Right lobe of liver (tissue), 6 donors: ENCODE measurements around the gene MDM1. TPM values are rescaled to one million over a fixed set of nuclear protein-coding genes. Genes with fewer than 3 reads are reported as not detected.

Source experiments
- ATAC-seq, 4 donors: fragments of 200-7000 bp; cut with Tn5 transposase; one replicate each; pipeline ENCODE4 v1.9.1; 2020; ENCODE audit warnings: mild to moderate bottlenecking in 4 of 4, moderate library complexity in 4 of 4
- DNase-seq, 3 donors: peaks; one replicate each; pipeline ENCODE4 v3.0.0-alpha.2; 2020
- H3K27ac ChIP-seq, 3 donors: fragments of 200-600 bp; one replicate each; pipeline ENCODE4 v1.8.0; 2022
- H3K27me3 ChIP-seq, 2 donors: fragments of 200-600 bp; one replicate each; pipeline ENCODE4 v1.8.0; 2022
- H3K36me3 ChIP-seq, 4 donors: fragments of 200-600 bp; sonication (generic) in 1 of 4; one replicate each; pipeline versions ENCODE4 v1.5.1 to v1.8.0; 2017 to 2022; ENCODE audit warnings: control low read depth in 1 of 4
- H3K4me1 ChIP-seq, 4 donors: fragments of 200-600 bp; sonication (generic) in 1 of 4; one replicate each; pipeline versions ENCODE4 v1.5.1 to v1.8.0; 2017 to 2022; ENCODE audit warnings: control low read depth in 1 of 4
- H3K4me3 ChIP-seq, 3 donors: fragments of 200-600 bp; one replicate each; pipeline ENCODE4 v1.8.0; 2022
- H3K9me3 ChIP-seq, 4 donors: fragments of 200-600 bp; sonication (generic) in 1 of 4; one replicate each; pipeline versions ENCODE4 v1.5.1 to v1.8.0; 2017 to 2022; ENCODE audit warnings: control low read depth in 1 of 4
- CTCF ChIP-seq, 4 donors: fragments of 200-600 bp in 3 of 4; fragments of 450-650 bp in 1 of 4; IDR thresholded peaks; one replicate each; pipeline versions ENCODE4 v1.5.1 to v1.8.0; 2016 to 2022; ENCODE audit warnings: antibody characterized with exemption in 4 of 4, mild to moderate bottlenecking in 2 of 4
- POLR2A ChIP-seq: fragments of 450-650 bp; IDR thresholded peaks from one replicate; pipeline ENCODE4 v1.6.1; 2017; ENCODE audit warnings: antibody characterized with exemption, mild to moderate bottlenecking
- WGBS: methylation state at CpG from one replicate; pipeline ENCODE4 v1.1.6; 2018; ENCODE audit warnings: low coverage, low lambda C conversion rate; ENCODE audit not compliant: insufficient coverage; ENCODE audit errors: missing lambda C conversion rate; 5-methylcytosine and 5-hydroxymethylcytosine counted together
- intact Hi-C, 2 donors: fragments of 100-400 bp; cut with DNase I; formaldehyde crosslinking; loops; one replicate each; pipeline versions ENCODE4 v1.11.2 to v1.14.1; 2022
- total RNA-seq, 6 experiments: library from RNA; depleted of rRNA in 2 of 6; stranded (reverse); fragments of >200 nt in 2 of 6; fragmentation: NEBNext Ultra II Directional in 3 of 6; extraction: Animal tissue kit (Norgen Biotek cat#: 25700) in 3 of 6; gene quantifications; one replicate each; pipeline versions ENCODE4 v1.1.0 to v1.2.4, GENCODE V29; 2016 to 2023
- donor health status: DM: no; HTN: yes; CAD: no.
- donor health status: DM: no; HTN: no; CAD: no.
- donor health status: DM: no; HTN: no; CAD: no.
- donor health status: DM: no; HTN: yes; CAD: no.
- donor health status: DM: no; HTN: yes; CAD: no.

The MDM1 gene
- total RNA-seq, 6 experiments from 2014 or later = 2.9 to 6.6 (median 4.1) TPM

DNA sequence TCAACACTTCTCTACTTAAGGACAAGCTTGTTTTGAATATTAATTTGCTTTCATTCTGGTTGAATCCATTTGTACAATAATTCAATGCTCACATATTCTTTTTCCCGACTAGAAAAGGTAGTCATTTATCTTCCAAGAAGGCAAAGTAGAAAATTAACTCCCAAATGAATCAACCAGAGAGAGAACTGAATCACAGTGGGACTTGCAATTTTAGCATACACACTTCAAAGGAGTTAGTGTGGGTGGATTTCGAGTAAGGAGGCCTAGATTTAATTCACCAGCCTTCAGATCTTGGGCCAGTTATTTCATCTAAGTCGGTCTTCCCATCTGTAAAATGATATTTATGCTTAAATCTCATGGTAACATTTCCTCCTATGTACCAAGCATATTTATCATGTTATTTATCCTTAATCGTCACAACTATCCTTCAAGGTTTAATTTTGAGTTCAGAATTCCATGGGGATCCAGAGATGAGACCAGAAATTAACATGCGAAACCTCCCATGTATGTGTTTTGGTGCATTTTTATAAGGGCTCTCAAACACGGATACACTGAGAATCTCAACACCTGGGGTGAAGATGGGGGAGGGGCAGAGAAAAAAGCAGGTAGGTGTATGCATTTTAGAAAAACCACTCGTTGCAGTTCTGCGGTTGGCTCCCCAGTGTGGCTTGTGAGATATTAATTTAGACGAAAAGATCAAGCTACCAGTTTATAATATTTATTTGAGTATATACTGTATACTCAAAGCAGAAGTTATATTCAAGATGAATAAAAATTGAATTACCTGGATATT is 39.8 kb downstream of the MDM1 start:
- intact Hi-C loops = no loop called here
- WGBS = 87% methylated on average over 9 of the region's 9 CpGs
- H3K9me3 ChIP-seq = no peaks in the 10 kb centered on the region
- no peaks in the 10 kb centered on the region for H3K36me3 ChIP-seq
- ATAC-seq (no peak), DNase-seq (no peak)
- TF ChIP-seq CTCF (IDR thresholded peaks at IDR 0.05) = no peak
- no peak for TF ChIP-seq POLR2A
- peaks cover 0 to 15% (median 0%) of the 10 kb centered on the region in 4 donors for H3K4me1 ChIP-seq
- H3K27me3 ChIP-seq = no peaks in the 10 kb centered on the region
- H3K27ac ChIP-seq = no peak overlapping the region
- no peak overlapping the region for H3K4me3 ChIP-seq

GRCh38 chr12:68291396-68292036 is 40.6 kb downstream of the MDM1 start:
- no peak overlapping the region for H3K4me3 ChIP-seq
- 83% methylated on average over 1 of the region's 4 CpGs for WGBS
- H3K27me3 ChIP-seq = no peaks in the 10 kb centered on the region
- H3K4me1 ChIP-seq = peaks cover 0 to 15% (median 0%) of the 10 kb centered on the region in 4 donors
- H3K36me3 ChIP-seq = no peaks in the 10 kb centered on the region
- TF ChIP-seq CTCF (IDR thresholded peaks at IDR 0.05) (no peak), POLR2A (no peak)
- H3K9me3 ChIP-seq = no peaks in the 10 kb centered on the region
- no peak overlapping the region for H3K27ac ChIP-seq
- DNase-seq = no peak
- no peak for ATAC-seq
- intact Hi-C loops = no loop called here

DNA sequence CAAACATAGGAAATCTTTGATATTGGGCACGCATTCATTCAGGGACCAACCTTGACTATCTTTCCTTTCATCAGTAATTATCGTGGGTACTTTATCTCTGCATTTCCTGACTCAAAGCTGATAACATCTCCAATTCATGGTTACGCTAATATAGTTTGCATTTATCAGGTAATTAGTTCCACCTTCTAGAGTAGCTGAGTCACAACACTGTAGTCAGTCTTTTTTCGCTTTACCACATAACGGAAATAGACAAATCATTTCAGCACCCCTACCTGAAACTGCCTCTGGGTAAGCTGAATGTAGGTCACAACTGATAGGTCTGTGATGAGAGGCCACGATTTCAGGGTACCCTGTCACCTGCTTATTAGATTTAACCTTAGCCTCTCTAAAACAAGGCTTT is 42.0 kb downstream of the MDM1 start:
- Histone ChIP-seq H3K27ac (no peak overlapping the region), H3K36me3 (no peaks in the 10 kb centered on the region), H3K27me3 (no peaks in the 10 kb centered on the region), H3K9me3 (no peaks in the 10 kb centered on the region), H3K4me3 (no peak overlapping the region), H3K4me1 (peaks cover 0 to 11% (median 0%) of the 10 kb centered on the region in 4 donors)
- TF ChIP-seq CTCF (IDR thresholded peaks at IDR 0.05) (no peak), POLR2A (no peak)
- intact Hi-C loops = no loop called here
- no peak for DNase-seq
- ATAC-seq = no peak
- WGBS = 60% methylated on average over 6 of the region's 6 CpGs

DNA sequence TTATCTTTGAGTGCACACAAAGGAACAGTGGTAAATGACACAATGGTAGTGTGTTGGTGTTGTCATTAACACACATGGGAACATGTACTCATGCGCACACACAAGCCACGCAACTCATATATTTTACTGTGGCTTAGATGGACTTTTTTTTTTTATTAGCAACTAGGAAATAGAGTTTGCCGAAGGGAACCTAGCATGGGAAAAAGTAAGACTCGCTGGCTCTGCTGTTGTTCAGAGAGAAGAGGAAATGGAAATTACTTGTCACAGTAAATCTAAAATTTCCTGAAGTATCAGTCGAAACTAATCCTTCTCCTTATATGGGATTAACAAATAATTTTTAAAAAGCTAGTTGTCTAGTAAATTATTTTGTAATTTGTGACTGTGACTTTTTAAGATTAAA is 45.1 kb downstream of the MDM1 start:
- Histone ChIP-seq H3K4me3 (no peak overlapping the region), H3K9me3 (no peaks in the 10 kb centered on the region), H3K36me3 (no peaks in the 10 kb centered on the region), H3K27me3 (no peaks in the 10 kb centered on the region), H3K4me1 (no peaks in the 10 kb centered on the region), H3K27ac (no peak overlapping the region)
- intact Hi-C loops = no loop called here
- WGBS = 80% methylated on average over 5 of the region's 5 CpGs
- no peak for DNase-seq
- TF ChIP-seq CTCF (IDR thresholded peaks at IDR 0.05) = no peak
- no peak for TF ChIP-seq POLR2A
- ATAC-seq = no peak
